HCT116 (cell line): ENCODE measurements around the gene PIWIL4. TPM values are rescaled to one million over a fixed set of nuclear protein-coding genes. Genes with fewer than 3 reads are reported as not detected.

ENCODE experiments used
- ATAC-seq: fragments of 200-7000 bp; cut with Tn5 transposase; 2 replicates; pipeline ENCODE4 v1.9.1; 2020; ENCODE audit warnings: mild to moderate bottlenecking, moderate library complexity
- BruUV-seq: library from RNA; stranded (reverse); fragments of 400-500 nt; replicated peaks from 2 replicates; lab custom pipeline; 2021; lab: Mats Ljungman, UMichigan
- CTCF ChIA-PET: fragments of 300-600 bp; sonication (Branson Sonifier 250); formaldehyde crosslinking; loops from one replicate; lab custom pipeline; 2021; ENCODE audit warnings: antibody characterized with exemption; lab: Charles Lee
- POLR2A ChIA-PET: fragments of 300-600, 350-600 bp; sonication (Branson Sonifier 250); formaldehyde crosslinking; loops from one replicate; lab custom pipeline; 2021; ENCODE audit warnings: antibody characterized with exemption; lab: Charles Lee
- RAD21 ChIA-PET, 2 experiments: fragments of 300-600 bp; sonication (Branson Sonifier 250); formaldehyde crosslinking; loops; one replicate each; lab custom pipeline; 2023; ENCODE audit warnings: low total read pairs in 2 of 2; ENCODE audit not compliant: uncharacterized antibody in 2 of 2, unreplicated experiment in 2 of 2, low non-redundant PET in 1 of 2; lab: Charles Lee
- DNase-seq: peaks from one replicate; pipeline ENCODE4 v3.0.0-alpha.2; 2010; ENCODE audit warnings: low read depth, low spot score
- H2AFZ ChIP-seq: fragments of 200-600 bp; shearing (Covaris generic), sonication (generic); 2 replicates; pipeline ENCODE4 v1.6.1; 2017; ENCODE audit warnings: low read depth, mixed run types, mixed read lengths, antibody characterized with exemption, low read length; ENCODE audit not compliant: poor library complexity, severe bottlenecking
- H3K27ac ChIP-seq: 2 replicates; pipeline ENCODE4 v1.5.1; 2012; ENCODE audit warnings: low read depth, low read length
- H3K27me3 ChIP-seq: fragments of 200-600 bp; sonication (generic); 2 replicates; pipeline ENCODE4 v1.6.1; 2016; ENCODE audit warnings: mixed run types, low read length, mixed read lengths; ENCODE audit not compliant: insufficient read depth
- H3K36me3 ChIP-seq, 2 experiments: fragments of 200-500 bp in 1 of 2; fragments of 200-600 bp in 1 of 2; sonication (Bioruptor generic) in 1 of 2; sonication (generic) in 1 of 2; 2 replicates each; pipeline versions ENCODE4 v1.5.1 to v1.6.1; 2014 to 2016; ENCODE audit warnings: low read length in 2 of 2, inconsistent platforms in 1 of 2, mixed read lengths in 1 of 2, mixed run types in 1 of 2; ENCODE audit not compliant: insufficient read depth in 2 of 2, control insufficient read depth in 1 of 2
- H3K4me1 ChIP-seq, 2 experiments: fragments of 200-600 bp in 1 of 2; sonication (generic) in 1 of 2; 2 replicates each; pipeline versions ENCODE4 v1.5.1 to v1.6.1; 2012 to 2017; ENCODE audit warnings: low read length in 2 of 2, inconsistent platforms in 1 of 2, mild to moderate bottlenecking in 1 of 2, mixed read lengths in 1 of 2, mixed run types in 1 of 2, moderate library complexity in 1 of 2; ENCODE audit not compliant: insufficient read depth in 2 of 2, control insufficient read depth in 1 of 2
- H3K4me2 ChIP-seq: fragments of 200-600 bp; sonication (generic); 2 replicates; pipeline ENCODE4 v1.6.1; 2017; ENCODE audit warnings: mixed run types, low read length, mixed read lengths
- H3K4me3 ChIP-seq, 2 experiments: fragments of 200-600 bp in 1 of 2; sonication (generic) in 1 of 2; replicated peaks in 1 of 2; 2 replicates each; pipeline ENCODE4 v1.5.1; 2011 to 2016; ENCODE audit warnings: low read length in 2 of 2, control low read depth in 1 of 2, low read depth in 1 of 2, mild to moderate bottlenecking in 1 of 2, mixed read lengths in 1 of 2, mixed run types in 1 of 2
- H3K79me2 ChIP-seq: fragments of 200-600 bp; sonication (generic); 2 replicates; pipeline ENCODE4 v1.6.1; 2017; ENCODE audit warnings: mild to moderate bottlenecking, mixed run types, low read length, moderate library complexity, mixed read lengths; ENCODE audit not compliant: insufficient read depth
- H3K9ac ChIP-seq: fragments of 200-600 bp; sonication (generic); 2 replicates; pipeline ENCODE4 v1.6.1; 2016; ENCODE audit warnings: low read length, mixed read lengths
- H3K9me2 ChIP-seq: fragments of 200-600 bp; sonication (generic), shearing (Covaris generic); 2 replicates; pipeline ENCODE4 v1.6.1; 2017; ENCODE audit warnings: mixed run types, mild to moderate bottlenecking, moderate library complexity; ENCODE audit not compliant: insufficient read depth
- H3K9me3 ChIP-seq, 2 experiments: fragments of 200-500 bp in 1 of 2; fragments of 200-600 bp in 1 of 2; sonication (Bioruptor generic) in 1 of 2; sonication (generic) in 1 of 2; 2 replicates each; pipeline ENCODE4 v1.6.1; 2014 to 2017; ENCODE audit warnings: low read length in 2 of 2, mixed read lengths in 2 of 2, inconsistent platforms in 1 of 2, low read depth in 1 of 2, mild to moderate bottlenecking in 1 of 2, mixed run types in 1 of 2, moderate library complexity in 1 of 2; ENCODE audit not compliant: control insufficient read depth in 1 of 2, insufficient read depth in 1 of 2
- H4K20me1 ChIP-seq: fragments of 200-600 bp; sonication (generic), shearing (Covaris generic); 2 replicates; pipeline ENCODE4 v1.6.1; 2017; ENCODE audit warnings: mixed run types, mild to moderate bottlenecking, moderate library complexity; ENCODE audit not compliant: insufficient read depth
- ATF3 ChIP-seq: IDR thresholded peaks from 2 replicates; pipeline ENCODE4 v1.6.1; 2012
- CBX3 ChIP-seq: IDR thresholded peaks from 2 replicates; pipeline ENCODE4 v1.6.1; 2012; ENCODE audit warnings: low read depth
- CEBPB ChIP-seq: IDR thresholded peaks from 2 replicates; pipeline ENCODE4 v1.6.1; 2012; ENCODE audit warnings: low read depth
- CTCF ChIP-seq, 3 experiments: fragments of 200-600 bp in 1 of 3; sonication (generic) in 1 of 3; IDR thresholded peaks in 2 of 3; conservative IDR thresholded peaks in 1 of 3; 2 replicates each; pipeline ENCODE4 v1.5.1; 2012 to 2017; ENCODE audit warnings: low read depth in 2 of 3, low read length in 2 of 3, antibody characterized with exemption in 1 of 3, borderline replicate concordance in 1 of 3, control low read depth in 1 of 3, mild to moderate bottlenecking in 1 of 3, mixed read lengths in 1 of 3, mixed run types in 1 of 3, moderate library complexity in 1 of 3; ENCODE audit not compliant: insufficient read depth in 1 of 3
- EGR1 ChIP-seq: IDR thresholded peaks from 2 replicates; pipeline ENCODE4 v1.6.1; 2012; ENCODE audit warnings: low read depth
- ELF1 ChIP-seq: IDR thresholded peaks from 2 replicates; pipeline ENCODE4 v1.6.1; 2012; ENCODE audit warnings: low read depth, borderline replicate concordance
- EZH2 ChIP-seq: fragments of 200-600 bp; sonication (generic); IDR thresholded peaks from 2 replicates; pipeline ENCODE4 v1.6.1; 2017; ENCODE audit warnings: antibody characterized with exemption, mixed run types
- EZH2phosphoT487 ChIP-seq: fragments of 200-600 bp; IDR thresholded peaks from 2 replicates; pipeline ENCODE4 v1.6.1; 2018; ENCODE audit warnings: antibody characterized with exemption, borderline replicate concordance
- FOSL1 ChIP-seq: IDR thresholded peaks from 2 replicates; pipeline ENCODE4 v1.6.1; 2012; ENCODE audit warnings: low read depth
- JUND ChIP-seq: IDR thresholded peaks from 2 replicates; pipeline ENCODE4 v1.6.1; 2012
- MAX ChIP-seq: IDR thresholded peaks from 2 replicates; pipeline ENCODE4 v1.6.1; 2012
- POLR2A ChIP-seq: IDR thresholded peaks from 2 replicates; pipeline ENCODE4 v1.7.0; 2011; ENCODE audit warnings: borderline replicate concordance; ENCODE audit not compliant: insufficient read depth, insufficient read length; ENCODE audit errors: extremely low read depth
- POLR2AphosphoS5 ChIP-seq: IDR thresholded peaks from 2 replicates; pipeline ENCODE4 v1.6.1; 2011; ENCODE audit warnings: mild to moderate bottlenecking, low read depth, low read length, moderate library complexity
- RAD21 ChIP-seq: IDR thresholded peaks from 2 replicates; pipeline ENCODE4 v1.6.1; 2012; ENCODE audit warnings: low read depth, mild to moderate bottlenecking
- SIN3A ChIP-seq: IDR thresholded peaks from 2 replicates; pipeline ENCODE4 v1.6.1; 2012; ENCODE audit warnings: low read depth
- SP1 ChIP-seq: IDR thresholded peaks from 2 replicates; pipeline ENCODE4 v1.6.1; 2012; ENCODE audit warnings: low read depth
- YY1 ChIP-seq: IDR thresholded peaks from 2 replicates; pipeline ENCODE4 v1.6.1; 2011; ENCODE audit warnings: low read length, low read depth, moderate library complexity, mild to moderate bottlenecking; ENCODE audit not compliant: insufficient replicate concordance; ENCODE audit errors: extremely low read depth
- ZBTB33 ChIP-seq: IDR thresholded peaks from 2 replicates; pipeline ENCODE4 v1.6.1; 2011; ENCODE audit warnings: mild to moderate bottlenecking, low read length, moderate library complexity; ENCODE audit not compliant: insufficient replicate concordance; ENCODE audit errors: extremely low read depth
- ZFX ChIP-seq: fragments of 450-650 bp; IDR thresholded peaks from 2 replicates; pipeline ENCODE4 v1.6.1; 2017
- ZNF274 ChIP-seq: fragments of 200-500 bp; sonication (Bioruptor generic); IDR thresholded peaks from 2 replicates; pipeline ENCODE4 v1.6.1; 2014; ENCODE audit warnings: mild to moderate bottlenecking, low read depth, low read length, inconsistent platforms
- intact Hi-C: fragments of 100-400 bp; cut with micrococcal nuclease; formaldehyde crosslinking; loops from 2 replicates; pipeline ENCODE4 v1.10.0; 2022
- total RNA-seq: library from RNA; stranded (reverse); gene quantifications from one replicate; pipeline ENCODE4 v1.2.1, GENCODE V29; 2021; ENCODE audit not compliant: unreplicated experiment

The PIWIL4 gene
- total RNA-seq, 1 experiment from 2014 or later = 0.34 TPM

GRCh38 chr11:94657629-94658028 is 90.5 kb downstream of the PIWIL4 start (continued):
- no peak for TF ChIP-seq CTCF (IDR thresholded peaks at IDR 0.05 in 2 of 3, conservative IDR thresholded peaks at IDR 0.05 in 1 of 3; ENCODE audit: borderline replicate concordance in 1 of 3, insufficient read depth in 1 of 3, low read depth in 2 of 3, low read length in 2 of 3)
- TF ChIP-seq EZH2phosphoT487 = no peak
- no peak for TF ChIP-seq POLR2A
- no peak for TF ChIP-seq YY1

GRCh38 chr11:94658386-94658785 is 91.2 kb downstream of the PIWIL4 start:
- Histone ChIP-seq H3K9me3 (no peaks in the 10 kb centered on the region), H3K27ac (no peak overlapping the region), H4K20me1 (no peaks in the 10 kb centered on the region), H3K9me2 (no peaks in the 10 kb centered on the region), H3K79me2 (no peaks in the 10 kb centered on the region), H3K9ac (no peak overlapping the region), H3K4me1 (no peaks in the 10 kb centered on the region), H3K4me3 (no peak overlapping the region), H3K27me3 (no peaks in the 10 kb centered on the region), H3K4me2 (no peak overlapping the region), H3K36me3 (no peaks in the 10 kb centered on the region; a peak in 1 of 4 replicates), H2AFZ (no peak overlapping the region)
- RAD21 ChIA-PET = no interaction called here
- no TSS peak for BruUV-seq
- DNase-seq (no peak), ATAC-seq (no peak)
- POLR2A ChIA-PET = no interaction called here
- TF ChIP-seq ZNF274 = no peak
- TF ChIP-seq JUND = no peak
- TF ChIP-seq EZH2 = no peak
- TF ChIP-seq EGR1 = no peak
- TF ChIP-seq CEBPB = no peak
- no peak for TF ChIP-seq POLR2AphosphoS5
- no peak for TF ChIP-seq EZH2phosphoT487
- no peak for TF ChIP-seq YY1
- no peak for TF ChIP-seq SIN3A
- TF ChIP-seq ATF3 = no peak
- no peak for TF ChIP-seq FOSL1
- no peak for TF ChIP-seq RAD21
- no peak for TF ChIP-seq POLR2A
- no peak for TF ChIP-seq SP1
- no peak for TF ChIP-seq CBX3
- TF ChIP-seq ZBTB33 = no peak
- TF ChIP-seq ELF1 = no peak
- no peak for TF ChIP-seq CTCF (IDR thresholded peaks at IDR 0.05 in 2 of 3, conservative IDR thresholded peaks at IDR 0.05 in 1 of 3; ENCODE audit: borderline replicate concordance in 1 of 3, insufficient read depth in 1 of 3, low read depth in 2 of 3, low read length in 2 of 3)
- no peak for TF ChIP-seq ZFX
- TF ChIP-seq MAX = no peak
- CTCF ChIA-PET = no interaction called here
- intact Hi-C loops = no loop called here
